Measurements from ENCODE around the gene IFNG-AS1.

IFNG-AS1 gene

GRCh38 chr12:67943141-67943892 lies 45.9 kb upstream of the IFNG-AS1 start:
- no peak overlapping the region for H3K4me3 ChIP-seq (ENCODE audit: low read depth, low read length)
- TF ChIP-seq CTCF (IDR thresholded peaks at IDR 0.05): peak; percentile 68
- H3K4me1 ChIP-seq: no peaks in the 10 kb centered on the region
- H3K36me3 ChIP-seq (ENCODE audit: control insufficient read depth, insufficient read depth, low read length): no peaks in the 10 kb centered on the region
- no peak overlapping the region for H3K9ac ChIP-seq
- H3K27me3 ChIP-seq (ENCODE audit: control insufficient read depth, insufficient read depth, low read length): no peaks in the 10 kb centered on the region
- H3K27ac ChIP-seq: no peak overlapping the region
- H3K9me3 ChIP-seq (ENCODE audit: control insufficient read depth, low read length): no peaks in the 10 kb centered on the region
- no peak overlapping the region for H3K4me2 ChIP-seq (ENCODE audit: low read length)
- no peaks in the 10 kb centered on the region for H3K79me2 ChIP-seq
- H2AFZ ChIP-seq: no peak overlapping the region

- Histone ChIP-seq H3K36me3 (ENCODE audit: control insufficient read depth, insufficient read depth, low read length) (no peaks in the 10 kb centered on the region), H3K4me2 (ENCODE audit: low read length) (no peak overlapping the region), H2AFZ (no peak overlapping the region), H3K4me3 (ENCODE audit: low read depth, low read length) (no peak overlapping the region), H3K27me3 (ENCODE audit: control insufficient read depth, insufficient read depth, low read length) (no peaks in the 10 kb centered on the region), H3K9ac (no peak overlapping the region), H3K79me2 (no peaks in the 10 kb centered on the region), H3K27ac (no peak overlapping the region), H3K9me3 (ENCODE audit: control insufficient read depth, low read length) (no peaks in the 10 kb centered on the region), H3K4me1 (no peaks in the 10 kb centered on the region)
- no peak for TF ChIP-seq CTCF (IDR thresholded peaks at IDR 0.05)
Measured at GRCh38 chr12:67944093-67944492, 45.2 kb upstream of the IFNG-AS1 start.

GRCh38 chr12:67952787-67953186 lies 36.5 kb upstream of the IFNG-AS1 start:
- H3K9ac ChIP-seq: no peak overlapping the region
- H2AFZ ChIP-seq: no peak overlapping the region
- H3K27me3 ChIP-seq (ENCODE audit: control insufficient read depth, insufficient read depth, low read length): no peaks in the 10 kb centered on the region
- H3K36me3 ChIP-seq (ENCODE audit: control insufficient read depth, insufficient read depth, low read length): no peaks in the 10 kb centered on the region
- no peak for TF ChIP-seq CTCF (IDR thresholded peaks at IDR 0.05)
- H3K79me2 ChIP-seq: no peaks in the 10 kb centered on the region
- H3K9me3 ChIP-seq (ENCODE audit: control insufficient read depth, low read length): no peaks in the 10 kb centered on the region
- no peaks in the 10 kb centered on the region for H3K4me1 ChIP-seq
- no peak overlapping the region for H3K27ac ChIP-seq
- H3K4me3 ChIP-seq (ENCODE audit: low read depth, low read length): no peak overlapping the region
- no peak overlapping the region for H3K4me2 ChIP-seq (ENCODE audit: low read length)

GRCh38 chr12:67957383-67957782 lies 31.9 kb upstream of the IFNG-AS1 start:
- Histone ChIP-seq H2AFZ (no peak overlapping the region), H3K36me3 (ENCODE audit: control insufficient read depth, insufficient read depth, low read length) (no peaks in the 10 kb centered on the region), H3K27ac (no peak overlapping the region), H3K4me3 (ENCODE audit: low read depth, low read length) (no peak overlapping the region), H3K4me1 (no peaks in the 10 kb centered on the region), H3K79me2 (no peaks in the 10 kb centered on the region), H3K9me3 (ENCODE audit: control insufficient read depth, low read length) (no peaks in the 10 kb centered on the region), H3K9ac (no peak overlapping the region), H3K27me3 (ENCODE audit: control insufficient read depth, insufficient read depth, low read length) (no peaks in the 10 kb centered on the region), H3K4me2 (ENCODE audit: low read length) (no peak overlapping the region)
- TF ChIP-seq CTCF (IDR thresholded peaks at IDR 0.05): no peak

- Histone ChIP-seq H3K9me3 (ENCODE audit: control insufficient read depth, low read length) (no peaks in the 10 kb centered on the region), H3K4me1 (no peaks in the 10 kb centered on the region), H3K36me3 (ENCODE audit: control insufficient read depth, insufficient read depth, low read length) (no peaks in the 10 kb centered on the region), H3K27me3 (ENCODE audit: control insufficient read depth, insufficient read depth, low read length) (no peaks in the 10 kb centered on the region), H3K9ac (no peak overlapping the region), H2AFZ (no peak overlapping the region), H3K79me2 (no peaks in the 10 kb centered on the region), H3K4me2 (ENCODE audit: low read length) (no peak overlapping the region), H3K4me3 (ENCODE audit: low read depth, low read length) (no peak overlapping the region), H3K27ac (no peak overlapping the region)
- TF ChIP-seq CTCF (IDR thresholded peaks at IDR 0.05): no peak
Measured at GRCh38 chr12:67958187-67958586, 31.1 kb upstream of the IFNG-AS1 start.
